Adipose tissue (tissue), 3 donors: ENCODE measurements around the gene HSPG2. TPM values are rescaled to one million over a fixed set of nuclear protein-coding genes. Genes with fewer than 3 reads are reported as not detected.
A peak's percentile ranks its signal among the peaks of the same experiment; 100 is the strongest.

Experiments used
- H3K27ac ChIP-seq: one replicate; pipeline ENCODE4 v1.5.1; 2013; ENCODE audit warnings: low read depth, low read length
- WGBS, 3 donors: extraction: QIAGEN DNeasy Blood & Tissue Kit; methylation state at CpG; one replicate each; pipeline ENCODE4 v1.1.7; 2013; 5-methylcytosine and 5-hydroxymethylcytosine counted together
- polyA plus RNA-seq, 3 donors: library from polyadenylated mRNA; stranded (reverse); fragments of 200-250 nt; gene quantifications; one replicate each; pipeline ENCODE4 v1.2.3, GENCODE V29; 2013
- donor health status: healthy with polysubstance abuse.
- donor health status: Bipolar disorder and iron deficiency.
- donor health status: healthy.

Gene HSPG2
- polyA plus RNA-seq, 3 donors: 34.7 to 225 (median 214) TPM

DNA sequence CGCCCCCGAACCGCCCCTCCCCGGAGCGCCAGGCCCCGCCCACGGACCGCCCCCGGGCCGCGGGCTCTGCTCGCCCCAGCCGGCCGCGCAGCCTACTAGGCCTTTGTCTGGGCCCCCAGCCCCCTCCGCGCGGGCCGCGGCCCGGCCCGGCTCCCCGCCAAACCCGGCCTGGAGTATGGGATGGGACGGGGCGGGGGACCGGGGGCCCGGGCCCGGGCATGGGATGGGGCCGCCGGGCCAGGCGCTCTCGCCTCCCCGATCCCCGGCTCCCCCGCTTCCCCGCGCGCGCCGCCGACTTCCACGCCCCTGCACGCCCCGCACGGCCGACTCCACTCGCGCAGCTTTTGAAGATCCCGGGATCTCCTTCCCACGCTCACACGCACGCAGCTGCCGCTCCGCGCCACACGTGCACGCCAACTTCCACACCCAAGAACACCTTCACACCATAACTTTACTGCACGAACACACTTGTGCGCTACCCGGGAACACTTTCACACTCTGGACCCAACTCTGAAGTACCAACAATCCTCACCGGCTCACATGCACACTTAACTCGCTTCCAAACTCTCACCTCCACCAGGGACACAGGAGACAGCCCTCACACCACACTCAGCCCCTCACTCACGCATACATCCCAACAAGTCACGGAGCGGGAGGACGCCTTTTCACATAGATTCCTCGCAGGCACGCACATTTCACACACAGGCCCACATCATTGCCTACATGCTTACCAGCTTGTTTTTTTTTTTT lies 437 bp upstream of the HSPG2 start:
- no peak overlapping the region for H3K27ac ChIP-seq
- WGBS, 3 donors: 11 to 19% (median 15%) methylated on average over 29 to 69 of the region's 69 CpGs

DNA sequence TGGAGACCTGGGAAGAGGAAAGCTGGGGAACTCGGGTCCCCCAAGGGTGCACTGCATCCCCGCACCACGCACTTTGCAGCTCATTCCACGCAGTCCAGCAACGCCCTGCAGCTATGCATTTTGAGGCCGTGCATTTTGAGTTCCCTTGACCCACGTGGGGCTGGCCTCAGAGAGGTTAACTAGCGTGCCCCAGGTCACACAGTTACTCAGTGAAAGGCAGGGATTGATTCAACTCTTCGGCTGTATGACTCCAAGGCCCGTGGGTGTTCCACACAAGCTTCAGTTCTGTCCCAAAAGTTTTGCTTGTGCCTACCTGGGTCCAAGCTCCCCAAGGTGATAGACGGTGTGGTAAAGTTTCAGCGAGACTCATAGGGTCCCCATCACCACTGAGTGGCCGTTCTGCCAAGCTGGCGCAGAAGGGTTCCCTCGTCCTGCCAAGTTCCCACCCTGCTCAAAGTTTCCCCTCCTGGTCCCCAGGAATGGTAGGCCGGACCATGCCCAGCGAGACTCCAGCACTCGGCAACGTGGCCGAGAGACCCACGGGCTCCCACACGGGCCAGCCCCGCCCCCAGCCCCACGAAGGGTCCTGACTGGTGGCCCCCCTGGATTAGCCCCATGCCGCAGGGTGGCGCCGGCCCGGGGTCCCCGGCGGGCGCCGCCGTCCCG lies 611 bp downstream of the HSPG2 start:
- 5 to 16% (median 7%) methylated on average over 26 to 34 of the region's 34 CpGs for WGBS, 3 donors
- H3K27ac ChIP-seq: peak overlapping the region; percentile 62

DNA sequence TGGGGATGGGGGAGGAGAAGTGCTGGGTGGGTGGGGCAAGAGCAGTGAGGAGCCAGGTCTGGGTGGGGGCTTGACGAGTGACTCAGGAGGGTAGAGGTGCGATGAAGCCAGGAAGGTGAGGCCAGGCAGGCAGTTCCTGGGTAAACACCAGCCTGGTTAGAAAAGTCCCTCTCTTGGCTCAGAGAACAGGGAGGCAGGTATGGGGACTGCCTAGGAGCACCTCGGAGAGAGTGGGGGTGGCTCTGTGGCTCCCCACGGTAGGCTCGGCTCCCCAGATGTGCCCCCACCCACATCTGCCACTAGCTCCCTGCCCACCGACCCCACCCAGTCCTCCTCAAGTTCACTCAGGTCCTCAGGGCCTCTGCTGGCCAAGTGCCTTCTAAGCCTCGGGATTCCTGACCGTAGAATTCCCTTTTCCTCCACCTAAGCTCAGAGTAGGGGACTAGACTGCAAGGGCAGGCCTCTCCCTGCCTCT lies 1.2 kb downstream of the HSPG2 start:
- 15 to 24% (median 23%) methylated on average over 7 to 8 of the region's 8 CpGs for WGBS, 3 donors
- peak overlapping the region; percentile 62 for H3K27ac ChIP-seq

DNA sequence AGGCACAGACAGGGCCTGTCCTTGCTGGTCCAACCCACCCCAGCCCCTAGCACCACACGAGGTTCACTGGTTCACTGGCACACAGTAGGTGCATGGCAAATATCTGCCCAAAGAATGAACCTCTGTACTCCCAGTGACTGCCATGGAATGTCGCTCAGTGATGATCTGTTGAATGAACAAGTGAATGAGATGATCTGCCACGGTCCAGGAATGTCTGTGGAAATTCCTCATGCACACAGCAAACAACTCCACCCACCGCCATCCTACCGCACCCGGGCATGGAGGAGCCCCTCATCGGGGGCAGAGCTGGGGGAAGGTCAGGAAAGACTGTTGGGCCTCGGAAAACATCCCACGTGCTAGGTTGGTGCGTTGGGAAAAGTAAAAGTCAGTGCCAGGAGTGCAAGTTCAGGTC lies 1.7 kb downstream of the HSPG2 start:
- WGBS, 3 donors: 38 to 50% (median 45%) methylated on average over 10 of the region's 10 CpGs
- H3K27ac ChIP-seq: peak overlapping the region; percentile 62

DNA sequence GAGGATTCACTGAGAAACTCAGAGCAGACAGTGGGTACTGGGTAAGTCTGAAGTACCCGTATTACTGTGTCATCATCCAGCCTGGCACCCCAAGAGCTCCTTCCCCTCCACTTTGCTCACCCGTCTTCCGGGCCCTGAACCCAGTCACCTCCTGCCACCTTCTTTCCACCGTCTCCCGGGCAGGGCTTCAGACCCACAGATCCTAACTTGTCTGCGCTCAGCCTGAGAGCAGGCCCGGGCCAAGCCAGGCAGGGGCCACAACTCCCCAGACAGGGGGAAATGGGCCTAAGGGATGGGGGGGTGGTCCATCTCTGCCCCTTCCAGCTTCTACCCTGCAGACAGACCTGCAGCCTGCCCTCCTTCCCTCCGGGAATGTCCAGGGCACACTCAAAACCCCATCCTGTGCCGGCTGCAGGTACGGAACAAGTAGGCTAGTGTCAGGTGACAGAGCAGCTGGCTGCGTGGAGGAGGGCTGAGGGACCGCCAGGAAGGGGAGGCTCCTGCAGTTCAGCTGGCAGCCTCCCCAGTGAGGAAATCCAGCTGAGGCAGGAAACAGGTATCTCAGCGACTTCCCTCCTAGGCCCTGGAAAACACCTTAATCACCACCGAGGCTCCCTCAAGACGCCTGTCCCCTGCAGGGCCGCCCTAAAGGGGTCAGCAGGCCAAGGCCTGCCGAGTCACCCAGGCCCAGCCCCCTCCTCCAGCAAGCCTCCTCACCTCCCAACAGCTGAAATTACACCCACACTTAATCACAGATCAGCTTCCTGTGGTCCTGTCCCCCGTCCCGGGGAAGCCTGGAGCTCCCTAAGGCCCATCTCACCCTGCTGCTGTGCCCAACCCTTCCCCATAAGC lies 3.5 kb downstream of the HSPG2 start:
- no peak overlapping the region for H3K27ac ChIP-seq
- 23 to 51% (median 24%) methylated on average over 19 of the region's 19 CpGs for WGBS, 3 donors

DNA sequence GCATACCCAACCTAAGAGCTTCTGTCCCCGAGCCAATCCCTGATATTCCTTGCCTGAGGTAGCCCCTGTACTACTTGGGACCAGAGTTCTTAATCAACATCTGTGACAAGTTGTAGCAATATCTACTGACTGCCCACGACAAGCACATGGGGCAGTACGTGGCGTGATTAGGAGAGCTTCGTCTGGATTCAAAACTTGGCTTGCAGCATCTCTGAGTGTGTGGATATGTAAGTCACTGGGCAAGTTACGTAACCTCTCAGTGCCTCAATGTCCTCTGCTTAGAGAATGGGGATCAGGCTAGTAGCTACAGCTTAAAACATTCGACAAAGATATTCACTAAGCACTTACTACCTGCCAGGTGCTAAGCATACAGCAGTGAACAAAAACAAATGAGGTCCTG lies 5.0 kb downstream of the HSPG2 start:
- H3K27ac ChIP-seq: no peak overlapping the region
- 36 to 46% (median 37%) methylated on average over 7 of the region's 7 CpGs for WGBS, 3 donors

DNA sequence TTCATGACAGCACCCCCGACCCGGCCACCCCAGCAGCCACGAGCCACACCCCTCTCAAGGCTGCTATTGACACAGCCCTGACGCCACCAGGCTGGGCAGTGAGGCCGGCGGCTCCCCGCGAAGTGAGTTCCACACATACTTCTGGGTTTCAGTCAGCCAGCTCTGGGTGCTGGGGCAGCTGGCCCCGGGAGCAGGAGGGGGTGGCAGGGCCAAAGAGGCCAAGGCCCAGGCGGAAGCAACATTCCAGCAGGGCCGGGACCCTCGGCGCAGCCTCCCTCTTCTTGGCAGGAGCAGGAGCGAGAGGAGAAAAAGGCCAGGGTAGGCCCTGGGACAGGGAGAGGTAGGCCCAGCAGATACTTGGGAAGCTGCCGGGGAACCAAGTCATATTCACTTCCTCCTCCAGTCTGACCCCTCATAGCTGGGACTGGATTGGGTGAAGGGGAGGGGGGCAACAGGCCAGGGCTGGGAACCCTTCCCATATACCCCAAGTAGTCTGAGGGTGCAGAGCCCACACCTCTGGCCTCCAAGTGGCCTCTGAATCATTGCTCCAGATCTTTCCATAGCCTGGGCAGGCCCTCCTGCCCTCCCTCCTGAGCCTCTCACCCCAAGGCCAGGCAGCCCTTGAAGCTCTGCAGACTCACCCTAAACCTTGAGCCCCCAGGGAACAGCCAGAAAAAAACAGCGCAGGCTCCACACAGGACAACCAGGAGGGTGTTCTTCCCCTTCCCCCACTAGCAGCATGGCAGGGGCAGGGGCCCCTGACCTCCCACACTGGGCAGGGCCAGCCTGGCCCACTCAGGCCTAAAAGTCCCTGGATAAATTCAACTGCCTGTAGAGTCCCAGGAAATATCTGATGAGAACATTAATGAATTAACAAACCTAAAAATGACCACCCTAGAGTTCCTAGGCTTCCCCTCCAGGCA lies 5.7 kb downstream of the HSPG2 start:
- peak overlapping the region; percentile 80 for H3K27ac ChIP-seq
- 19 to 43% (median 41%) methylated on average over 15 to 16 of the region's 16 CpGs for WGBS, 3 donors

DNA sequence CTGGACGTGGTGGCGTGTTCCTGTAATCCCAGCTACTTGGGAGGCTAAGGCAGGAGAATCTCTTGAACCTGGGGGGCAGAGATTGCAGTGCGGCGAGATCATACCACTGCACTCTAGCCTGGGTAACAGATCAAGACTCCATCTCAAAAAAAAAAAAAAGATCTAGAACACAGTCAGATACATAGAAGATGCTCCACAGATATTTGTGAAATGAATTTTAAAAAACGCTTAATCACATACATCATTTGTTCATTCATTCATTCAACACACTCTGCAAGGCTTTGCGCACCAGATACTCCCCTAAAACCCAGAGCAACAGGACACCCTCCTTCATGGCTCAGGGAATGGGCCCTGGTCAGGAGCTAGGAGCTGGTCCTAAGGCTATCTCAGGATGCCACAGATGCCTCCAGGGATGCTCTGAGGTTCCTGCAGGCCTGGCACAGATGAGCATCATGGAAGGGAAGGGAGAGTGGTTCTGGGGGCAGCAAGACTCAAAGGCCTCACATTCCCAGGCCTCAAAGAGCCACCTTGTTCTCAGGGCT lies 6.4 kb downstream of the HSPG2 start:
- H3K27ac ChIP-seq: no peak overlapping the region
- 86 to 96% (median 88%) methylated on average over 6 of the region's 6 CpGs for WGBS, 3 donors

DNA sequence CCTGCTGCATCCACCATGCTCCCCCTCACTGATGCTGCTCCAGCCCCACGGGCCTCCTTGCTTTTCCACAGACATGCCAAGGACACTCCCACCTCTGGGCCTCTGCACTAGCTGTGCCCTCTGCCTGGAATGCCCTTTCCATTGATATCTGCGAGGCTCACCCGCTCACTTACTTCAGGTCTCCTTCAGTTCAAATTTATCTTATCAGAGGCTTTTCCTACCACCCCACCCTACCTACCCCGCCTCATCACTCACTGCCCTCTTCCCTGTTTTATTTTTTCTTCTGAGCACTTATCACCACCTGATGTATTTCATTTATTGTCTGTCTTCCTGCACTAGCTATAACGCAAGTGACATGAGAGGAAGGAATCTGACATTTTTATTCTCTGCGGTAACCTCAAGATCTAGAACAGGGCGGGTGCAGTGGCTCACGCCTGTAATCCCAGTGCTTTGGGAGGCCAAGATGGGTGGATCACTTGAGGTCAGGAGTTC lies 7.0 kb downstream of the HSPG2 start:
- WGBS, 3 donors: 48 to 77% (median 53%) methylated on average over 8 of the region's 8 CpGs
- H3K27ac ChIP-seq: no peak overlapping the region

DNA sequence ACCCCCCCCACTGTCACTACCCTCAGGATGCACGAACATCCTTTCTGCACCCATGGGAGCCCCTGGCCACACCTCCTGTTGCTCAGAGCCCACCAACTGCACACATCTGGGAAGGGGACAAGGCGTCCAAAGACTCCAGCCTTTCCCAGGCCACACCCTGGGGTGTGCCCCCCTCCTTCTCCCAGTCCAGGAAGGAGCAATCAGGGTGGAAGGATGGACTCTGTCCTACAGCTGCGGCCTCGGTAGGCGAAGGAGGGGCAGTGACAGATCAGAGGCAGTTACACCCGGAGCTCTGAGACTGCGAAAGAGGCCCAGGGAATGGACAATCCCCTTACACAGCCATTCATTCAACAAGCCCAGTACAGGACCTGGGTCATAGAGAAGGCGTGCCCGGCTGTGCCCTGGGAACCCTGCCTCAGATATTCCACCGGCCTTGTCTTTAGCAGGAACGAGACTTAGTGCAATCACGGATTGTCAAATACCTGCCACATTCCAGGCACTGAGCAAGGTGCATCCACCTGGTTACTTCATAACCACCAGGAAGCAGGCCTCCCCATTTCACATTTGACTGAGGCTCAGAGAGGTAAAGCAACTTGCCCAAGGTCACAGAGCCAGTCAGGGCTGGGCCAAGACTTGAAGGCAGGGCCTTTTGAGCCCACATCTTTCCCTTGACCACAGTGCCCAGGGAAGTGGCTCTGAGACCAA lies 9.4 kb downstream of the HSPG2 start:
- H3K27ac ChIP-seq: no peak overlapping the region
- 38 to 67% (median 49%) methylated on average over 12 of the region's 12 CpGs for WGBS, 3 donors

DNA sequence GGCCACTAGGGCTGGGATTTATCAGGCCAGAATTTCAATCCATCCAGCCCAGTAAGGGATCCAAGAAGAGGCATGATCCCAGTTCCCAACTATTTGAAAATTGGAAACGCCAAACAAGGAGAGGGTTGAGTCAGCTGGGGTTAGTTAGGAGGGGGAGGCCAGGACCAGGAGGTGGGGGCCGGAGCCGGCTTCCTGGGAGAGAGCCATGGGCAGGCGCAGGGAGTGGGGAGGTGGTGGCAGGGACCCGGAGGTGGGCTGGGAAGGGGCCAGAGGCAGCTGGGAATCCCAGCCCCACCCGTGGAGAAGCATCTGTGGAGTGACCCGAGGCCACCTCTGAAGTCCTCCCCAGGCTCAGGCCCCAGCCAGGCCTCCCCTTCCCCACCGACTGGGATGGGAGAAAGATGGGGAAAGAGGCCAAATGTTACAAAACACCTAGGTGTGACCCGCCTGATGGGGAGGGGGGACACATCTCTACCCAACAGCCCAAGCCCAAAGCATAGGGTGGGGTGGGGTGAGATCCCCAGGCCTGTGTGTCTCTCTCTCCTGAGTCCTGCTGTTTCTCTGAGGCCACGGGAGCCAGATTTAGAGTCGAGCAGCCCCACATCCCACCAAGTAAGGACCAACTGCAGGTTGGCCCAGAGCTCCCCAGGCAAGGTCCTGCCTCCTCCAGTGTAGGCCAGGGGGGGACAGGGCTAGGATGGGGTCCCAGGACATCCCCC lies 10.1 kb downstream of the HSPG2 start:
- WGBS, 3 donors: 37 to 81% (median 44%) methylated on average over 7 to 11 of the region's 11 CpGs
- H3K27ac ChIP-seq: peak overlapping the region; percentile 64

DNA sequence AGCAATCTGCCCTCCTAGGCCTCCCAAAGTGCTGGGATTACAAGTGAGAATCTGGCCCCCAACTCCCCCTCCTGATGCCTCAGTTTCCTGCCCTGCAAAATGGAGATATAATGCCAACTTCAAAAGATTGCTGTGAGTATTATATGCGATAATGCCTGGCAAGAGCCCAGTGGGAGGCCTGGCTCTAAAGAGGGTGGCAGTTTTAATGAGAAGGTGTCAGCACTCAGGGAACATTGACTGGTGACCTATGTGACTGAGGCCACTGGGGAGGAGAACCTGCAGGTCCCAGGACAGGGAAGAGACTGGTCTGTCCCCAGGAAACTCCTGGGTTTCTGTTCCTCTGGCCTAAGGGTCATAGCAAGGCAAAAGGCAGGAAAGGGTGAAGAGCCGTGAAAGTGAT lies 11.0 kb downstream of the HSPG2 start:
- WGBS, 3 donors: 63 to 95% (median 70%) methylated on average over 2 of the region's 2 CpGs
- no peak overlapping the region for H3K27ac ChIP-seq

DNA sequence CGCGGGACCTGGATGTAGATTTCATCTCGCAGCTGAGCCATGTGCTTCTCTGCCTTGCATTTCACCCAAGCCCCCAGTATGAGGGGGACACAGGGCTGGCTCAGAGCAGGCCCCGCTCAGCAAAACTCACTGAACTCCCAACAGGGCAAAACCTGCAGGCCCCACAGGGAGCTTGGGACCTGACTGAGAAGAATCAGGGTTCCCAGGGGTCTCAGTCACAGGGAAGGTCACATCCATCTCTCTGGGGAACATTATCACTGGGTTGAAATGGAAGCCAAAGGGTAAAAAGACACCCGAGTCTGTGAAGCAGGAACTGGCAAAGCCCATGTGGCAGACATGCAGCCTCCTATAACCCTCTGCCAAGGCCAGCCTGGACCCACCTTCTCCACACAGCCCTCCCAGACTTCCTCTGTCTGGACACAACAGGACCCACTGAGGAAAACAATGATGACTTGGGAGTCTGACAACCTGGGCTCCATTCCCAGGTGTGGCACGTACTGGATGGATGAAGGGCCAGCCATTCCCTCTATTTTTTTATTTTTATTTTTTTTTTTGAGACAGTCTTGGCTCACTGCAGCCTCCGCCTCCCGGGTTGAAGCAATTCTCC lies 11.7 kb downstream of the HSPG2 start:
- no peak overlapping the region for H3K27ac ChIP-seq
- WGBS, 3 donors: 58 to 75% (median 60%) methylated on average over 8 of the region's 8 CpGs

DNA sequence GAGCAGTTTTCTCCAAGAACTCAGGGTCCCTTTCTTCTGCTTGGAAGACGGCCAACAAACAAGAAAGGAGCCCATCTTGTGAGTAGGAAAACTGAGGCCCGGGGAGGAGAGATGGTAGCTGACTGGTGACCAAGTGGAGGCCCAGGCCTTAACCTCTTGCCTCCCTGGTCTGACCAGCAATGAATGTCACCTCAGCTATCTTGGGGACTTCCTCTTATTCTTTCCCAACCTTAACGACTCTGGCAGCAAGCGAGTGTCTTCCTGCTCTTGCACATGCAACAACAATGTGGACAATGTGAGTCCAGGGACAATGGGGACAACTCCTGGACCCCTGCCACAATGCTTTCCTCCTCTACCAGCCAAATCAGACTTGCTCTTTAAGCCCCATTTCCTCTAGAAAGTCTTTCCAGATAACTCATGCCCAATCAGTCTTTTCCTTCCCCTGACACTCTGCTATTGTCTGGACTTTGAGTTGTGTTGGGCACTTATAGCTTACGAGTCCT lies 12.6 kb downstream of the HSPG2 start:
- no peak overlapping the region for H3K27ac ChIP-seq
- WGBS, 3 donors: 43 to 88% (median 49%) methylated on average over 5 of the region's 5 CpGs

DNA sequence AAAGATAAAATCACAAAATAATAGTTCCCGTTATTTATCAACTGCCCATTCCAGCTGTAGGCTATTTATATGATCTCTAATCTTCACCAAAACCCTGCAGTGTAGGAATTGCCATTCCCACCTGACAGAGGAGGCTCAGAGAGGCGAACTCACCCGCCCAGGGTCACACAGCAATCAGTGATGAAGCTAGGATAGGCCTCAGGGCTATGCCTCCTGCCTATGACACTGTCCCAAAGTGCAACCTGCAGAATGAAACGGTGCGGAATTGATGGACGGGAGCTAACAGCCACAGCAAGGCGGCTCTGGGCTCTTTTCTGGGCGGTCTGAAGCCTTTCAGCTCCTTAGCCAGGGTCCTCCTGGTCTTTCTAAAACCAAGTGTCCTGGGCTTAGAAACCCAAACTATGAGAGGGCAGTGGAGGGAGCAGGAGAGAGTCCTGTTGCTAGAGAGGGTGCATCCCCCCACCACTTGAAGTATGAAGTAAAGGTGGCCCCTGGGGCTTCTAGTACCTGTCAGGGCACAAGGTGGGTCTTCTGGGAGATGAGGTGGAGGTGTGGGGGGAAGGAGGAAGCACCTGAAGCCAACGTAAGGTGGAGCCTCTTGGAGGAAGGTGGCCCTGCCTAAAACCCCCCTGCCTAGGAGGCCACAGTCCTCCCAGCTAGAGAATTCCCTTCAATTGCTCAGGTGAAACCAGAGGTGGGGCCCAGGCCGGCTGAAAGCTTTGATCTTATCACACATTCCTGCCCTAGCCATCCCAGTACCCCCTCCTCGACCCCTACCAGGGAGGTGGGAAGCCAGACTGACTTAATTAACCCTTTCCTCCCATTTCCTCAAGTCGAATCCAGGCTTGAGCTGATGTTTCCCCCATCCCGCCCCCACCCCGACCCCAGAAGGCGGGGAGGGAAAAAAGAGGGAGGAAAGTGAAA lies 14.8 kb downstream of the HSPG2 start:
- 68 to 71% (median 69%) methylated on average over 15 of the region's 15 CpGs for WGBS, 3 donors
- no peak overlapping the region for H3K27ac ChIP-seq
